ENCODE results near the gene LUC7L2.
"Not testable (repeated sequence)": the region's sequence is repeated elsewhere in the genome, so short reads cannot be mapped to it uniquely, and the experiment has no call there.

The LUC7L2 gene

GRCh38 chr7:139453673-139454321, 94.1 kb downstream of the LUC7L2 start:
- H3K27ac ChIP-seq (ENCODE audit: low read length), result no peak overlapping the region
- no peak overlapping the region for H3K4me3 ChIP-seq (ENCODE audit: low read depth in 1 of 2, low read length in 2 of 2)

DNA sequence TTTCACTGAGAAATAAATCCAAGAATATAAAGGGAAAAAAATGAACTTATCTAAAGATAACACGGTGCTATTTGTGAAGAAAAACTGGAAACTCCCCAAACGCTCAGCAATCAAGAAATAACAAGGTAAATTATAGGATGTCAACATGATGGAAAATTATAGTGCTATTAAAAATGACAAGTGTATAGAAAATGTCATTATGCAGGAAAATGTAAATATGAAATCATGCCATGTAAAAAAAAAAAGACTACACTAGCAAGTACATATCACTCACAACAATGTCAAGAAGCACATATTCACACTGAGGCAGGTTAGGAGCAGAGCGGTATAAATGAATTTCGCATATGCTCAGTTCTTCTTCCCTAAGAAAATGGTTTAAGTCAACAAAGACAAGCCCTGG, 96.1 kb downstream of the LUC7L2 start:
- Histone ChIP-seq H3K27ac (ENCODE audit: low read length) (no peak overlapping the region), H3K27me3 (ENCODE audit: low read depth, low read length) (no peaks in the 10 kb centered on the region), H3K36me3 (ENCODE audit: control insufficient read depth in 1 of 2, insufficient read depth in 2 of 2, low read length in 2 of 2) (no peaks in the 10 kb centered on the region), H3K4me1 (ENCODE audit: control insufficient read depth in 1 of 2, insufficient read depth in 2 of 2, low read length in 2 of 2) (no peaks in the 10 kb centered on the region), H3K4me3 (ENCODE audit: low read depth in 1 of 2, low read length in 2 of 2) (no peak overlapping the region), H3K9me3 (ENCODE audit: control insufficient read depth in 1 of 2, low read length in 2 of 2) (peaks cover 0 to 2% of the 10 kb centered on the region in 2 donors)

More at GRCh38 chr7:139453673-139454321, 94.1 kb downstream of the LUC7L2 start:
- Histone ChIP-seq H3K36me3 (ENCODE audit: control insufficient read depth in 1 of 2, insufficient read depth in 2 of 2, low read length in 2 of 2) (no peaks in the 10 kb centered on the region), H3K27me3 (ENCODE audit: low read depth, low read length) (no peaks in the 10 kb centered on the region), H3K4me1 (ENCODE audit: control insufficient read depth in 1 of 2, insufficient read depth in 2 of 2, low read length in 2 of 2) (no peaks in the 10 kb centered on the region), H3K9me3 (ENCODE audit: control insufficient read depth in 1 of 2, low read length in 2 of 2) (peaks cover 0 to 5% of the 10 kb centered on the region in 2 donors)

- Histone ChIP-seq H3K36me3 (ENCODE audit: control insufficient read depth in 1 of 2, insufficient read depth in 2 of 2, low read length in 2 of 2) (no peaks in the 10 kb centered on the region), H3K27ac (ENCODE audit: low read length) (no peak overlapping the region), H3K27me3 (ENCODE audit: low read depth, low read length) (no peaks in the 10 kb centered on the region), H3K9me3 (ENCODE audit: control insufficient read depth in 1 of 2, low read length in 2 of 2) (no peaks in the 10 kb centered on the region), H3K4me3 (ENCODE audit: low read depth in 1 of 2, low read length in 2 of 2) (no peak overlapping the region), H3K4me1 (ENCODE audit: control insufficient read depth in 1 of 2, insufficient read depth in 2 of 2, low read length in 2 of 2) (no peaks in the 10 kb centered on the region)
Measured at GRCh38 chr7:139456511-139456910, 96.8 kb downstream of the LUC7L2 start.

GRCh38 chr7:139457153-139457946, 97.7 kb downstream of the LUC7L2 start:
- no peaks in the 10 kb centered on the region for H3K4me1 ChIP-seq (ENCODE audit: control insufficient read depth in 1 of 2, insufficient read depth in 2 of 2, low read length in 2 of 2)
- no peaks in the 10 kb centered on the region for H3K27me3 ChIP-seq (ENCODE audit: low read depth, low read length)
- no peaks in the 10 kb centered on the region for H3K9me3 ChIP-seq (ENCODE audit: control insufficient read depth in 1 of 2, low read length in 2 of 2)
- no peaks in the 10 kb centered on the region for H3K36me3 ChIP-seq (ENCODE audit: control insufficient read depth in 1 of 2, insufficient read depth in 2 of 2, low read length in 2 of 2)
- H3K4me3 ChIP-seq (ENCODE audit: low read depth in 1 of 2, low read length in 2 of 2), result no peak overlapping the region
- H3K27ac ChIP-seq (ENCODE audit: low read length), result no peak overlapping the region

DNA sequence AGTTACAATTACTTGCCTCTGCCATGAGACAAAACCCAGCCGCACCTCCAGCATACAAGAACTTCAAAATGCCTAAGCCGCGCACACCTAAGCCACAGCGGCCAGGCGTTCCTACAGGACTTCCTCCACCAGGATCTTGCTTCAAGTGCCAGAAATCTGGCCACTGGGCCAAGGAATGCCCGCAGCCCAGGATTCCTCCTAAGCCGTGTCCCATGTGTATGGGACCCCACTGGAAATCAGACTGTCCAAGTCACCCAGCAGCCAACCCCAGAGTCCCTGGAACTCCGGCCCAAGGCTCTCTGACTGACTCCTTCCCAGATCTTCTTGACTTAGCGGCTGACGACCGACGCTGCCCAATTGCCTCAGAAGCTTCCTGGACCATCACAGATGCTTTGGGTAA, 103.7 kb downstream of the LUC7L2 start:
- not testable (repeated sequence) for H3K36me3 ChIP-seq (ENCODE audit: control insufficient read depth in 1 of 2, insufficient read depth in 2 of 2, low read length in 2 of 2); H3K27me3 ChIP-seq (ENCODE audit: low read depth, low read length); H3K27ac ChIP-seq (ENCODE audit: low read length); H3K4me3 ChIP-seq (ENCODE audit: low read depth in 1 of 2, low read length in 2 of 2); H3K4me1 ChIP-seq (ENCODE audit: control insufficient read depth in 1 of 2, insufficient read depth in 2 of 2, low read length in 2 of 2); H3K9me3 ChIP-seq (ENCODE audit: control insufficient read depth in 1 of 2, low read length in 2 of 2)

GRCh38 chr7:139464511-139464910, 104.8 kb downstream of the LUC7L2 start:
- H3K4me1 ChIP-seq (ENCODE audit: control insufficient read depth in 1 of 2, insufficient read depth in 2 of 2, low read length in 2 of 2); H3K36me3 ChIP-seq (ENCODE audit: control insufficient read depth in 1 of 2, insufficient read depth in 2 of 2, low read length in 2 of 2); H3K27me3 ChIP-seq (ENCODE audit: low read depth, low read length); H3K9me3 ChIP-seq (ENCODE audit: control insufficient read depth in 1 of 2, low read length in 2 of 2); H3K27ac ChIP-seq (ENCODE audit: low read length); H3K4me3 ChIP-seq (ENCODE audit: low read depth in 1 of 2, low read length in 2 of 2): not testable (repeated sequence)

DNA sequence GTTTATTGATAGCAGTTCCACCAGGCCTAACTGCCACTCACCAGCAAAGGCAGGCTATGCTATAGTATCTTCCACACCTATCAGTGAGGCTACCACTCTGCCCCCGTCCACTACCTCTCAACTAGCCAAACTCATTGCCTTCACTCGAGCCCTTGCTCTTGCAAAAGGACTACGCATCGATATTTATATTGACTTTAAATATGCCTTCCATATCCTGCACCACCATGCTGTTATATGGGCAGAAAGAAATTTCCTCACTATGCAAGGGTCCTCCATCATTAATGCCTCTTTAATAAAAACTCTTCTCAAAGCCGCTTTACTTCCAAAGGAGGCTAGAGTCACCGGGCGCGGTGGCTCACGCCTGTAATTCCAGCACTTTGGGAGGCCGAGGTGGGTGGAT, 105.4 kb downstream of the LUC7L2 start:
- not testable (repeated sequence) for H3K4me3 ChIP-seq (ENCODE audit: low read depth in 1 of 2, low read length in 2 of 2); H3K27me3 ChIP-seq (ENCODE audit: low read depth, low read length); H3K4me1 ChIP-seq (ENCODE audit: control insufficient read depth in 1 of 2, insufficient read depth in 2 of 2, low read length in 2 of 2); H3K36me3 ChIP-seq (ENCODE audit: control insufficient read depth in 1 of 2, insufficient read depth in 2 of 2, low read length in 2 of 2); H3K9me3 ChIP-seq (ENCODE audit: control insufficient read depth in 1 of 2, low read length in 2 of 2); H3K27ac ChIP-seq (ENCODE audit: low read length)

DNA sequence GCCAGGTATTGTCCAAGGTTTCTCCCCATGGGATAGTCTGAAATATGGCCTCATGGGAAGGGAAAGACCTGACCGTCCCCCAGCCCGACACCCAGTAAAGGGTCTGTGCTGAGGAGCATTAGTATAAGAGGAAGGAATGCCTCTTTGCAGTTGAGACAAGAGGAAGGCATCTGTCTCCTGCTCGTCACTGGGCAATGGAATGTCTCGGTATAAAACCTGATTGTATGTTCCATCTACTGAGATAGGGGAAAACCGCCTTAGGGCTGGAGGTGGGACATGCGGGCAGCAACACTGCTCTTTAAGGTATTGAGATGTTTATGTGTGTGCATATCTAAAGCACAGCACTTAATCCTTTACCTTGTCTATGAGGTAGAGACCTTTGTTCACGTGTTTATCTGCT, 108.0 kb downstream of the LUC7L2 start:
- not testable (repeated sequence) for H3K27ac ChIP-seq (ENCODE audit: low read length); H3K9me3 ChIP-seq (ENCODE audit: control insufficient read depth in 1 of 2, low read length in 2 of 2); H3K36me3 ChIP-seq (ENCODE audit: control insufficient read depth in 1 of 2, insufficient read depth in 2 of 2, low read length in 2 of 2); H3K4me1 ChIP-seq (ENCODE audit: control insufficient read depth in 1 of 2, insufficient read depth in 2 of 2, low read length in 2 of 2); H3K27me3 ChIP-seq (ENCODE audit: low read depth, low read length); H3K4me3 ChIP-seq (ENCODE audit: low read depth in 1 of 2, low read length in 2 of 2)

DNA sequence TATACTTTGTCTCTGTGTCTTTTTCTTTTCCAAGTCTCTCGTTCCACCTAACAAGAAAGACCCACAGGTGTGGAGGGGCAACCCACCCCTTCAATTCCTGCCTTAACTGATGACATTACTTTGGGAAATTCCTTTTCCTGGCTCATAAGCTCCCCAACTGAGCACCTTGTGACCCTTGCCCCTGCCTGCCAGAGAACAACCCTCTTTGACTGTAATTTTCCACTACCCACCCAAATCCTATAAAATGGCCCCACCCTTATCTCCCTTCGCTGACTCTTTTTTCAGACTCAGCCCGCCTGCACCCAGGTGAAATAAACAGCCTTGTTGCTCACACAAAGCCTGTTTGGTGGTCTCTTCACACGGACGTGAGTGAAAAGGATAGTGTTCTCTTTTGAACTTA, 108.6 kb downstream of the LUC7L2 start:
- not testable (repeated sequence) for H3K4me1 ChIP-seq (ENCODE audit: control insufficient read depth in 1 of 2, insufficient read depth in 2 of 2, low read length in 2 of 2); H3K36me3 ChIP-seq (ENCODE audit: control insufficient read depth in 1 of 2, insufficient read depth in 2 of 2, low read length in 2 of 2)

DNA sequence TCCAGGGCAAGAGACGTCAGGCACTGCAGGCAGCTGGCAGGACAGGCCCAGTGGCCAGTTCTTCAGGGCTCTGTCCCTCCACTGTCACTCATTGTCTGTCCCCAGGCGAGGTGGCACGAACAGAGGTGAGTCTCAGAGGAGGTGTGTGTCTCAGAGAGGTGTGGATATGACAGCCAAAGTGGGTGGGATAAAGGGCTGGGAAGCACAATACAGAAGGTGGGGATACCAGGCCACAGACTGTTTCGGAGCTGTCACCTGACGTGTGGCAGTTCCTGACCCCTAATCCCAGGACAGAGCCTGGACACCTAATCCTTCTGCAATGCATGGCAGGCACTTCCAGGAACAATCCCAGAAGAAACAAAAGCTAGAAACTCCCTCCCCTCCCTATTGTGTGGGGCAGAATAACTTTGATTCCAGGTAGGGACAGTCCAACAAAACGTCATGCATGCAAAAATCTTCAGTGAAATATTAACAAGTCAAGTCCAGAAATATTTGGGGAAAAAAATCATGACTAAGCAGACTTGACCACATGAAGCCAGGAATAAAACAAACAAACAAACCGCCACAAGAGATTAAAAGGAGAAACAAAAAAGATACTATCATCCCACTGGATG, 112.2 kb downstream of the LUC7L2 start:
- H3K27ac ChIP-seq (ENCODE audit: low read length), result no peak overlapping the region
- H3K4me3 ChIP-seq (ENCODE audit: low read depth in 1 of 2, low read length in 2 of 2), result no peak overlapping the region
- no peaks in the 10 kb centered on the region for H3K36me3 ChIP-seq (ENCODE audit: control insufficient read depth in 1 of 2, insufficient read depth in 2 of 2, low read length in 2 of 2)
- peaks cover 0 to 8% of the 10 kb centered on the region in 2 donors for H3K9me3 ChIP-seq (ENCODE audit: control insufficient read depth in 1 of 2, low read length in 2 of 2)
- no peaks in the 10 kb centered on the region for H3K4me1 ChIP-seq (ENCODE audit: control insufficient read depth in 1 of 2, insufficient read depth in 2 of 2, low read length in 2 of 2)
- H3K27me3 ChIP-seq (ENCODE audit: low read depth, low read length), result no peaks in the 10 kb centered on the region

More for the DNA sequence above, 108.6 kb downstream of the LUC7L2 start:
- not testable (repeated sequence) for H3K27me3 ChIP-seq (ENCODE audit: low read depth, low read length); H3K27ac ChIP-seq (ENCODE audit: low read length); H3K9me3 ChIP-seq (ENCODE audit: control insufficient read depth in 1 of 2, low read length in 2 of 2); H3K4me3 ChIP-seq (ENCODE audit: low read depth in 1 of 2, low read length in 2 of 2)
